ENCODE results near the gene GRIK4.

- TF ChIP-seq CTCF (IDR thresholded peaks at IDR 0.05; ENCODE audit: low read depth, low read length, missing input control) (no peak), MAX (IDR thresholded peaks at IDR 0.05) (no peak), ZBTB33 (IDR thresholded peaks at IDR 0.05) (no peak)
Measured at GRCh38 chr11:120784566-120785251, 273.2 kb downstream of the GRIK4 start.

Measured in liver (tissue), 2 donors.